ENCODE measurements around the gene WDR47. TPM values are rescaled to one million over a fixed set of nuclear protein-coding genes. Genes with fewer than 3 reads are reported as not detected.
"Not testable (repeated sequence)": the region's sequence is repeated elsewhere in the genome, so short reads cannot be mapped to it uniquely, and the experiment has no call there.

The WDR47 gene
- polyA plus RNA-seq, 4 donors = 2.7 to 5.0 (median 4.4) TPM

GRCh38 chr1:109061183-109061582, 19.3 kb upstream of the WDR47 start:
- Histone ChIP-seq H3K4me3 (ENCODE audit: low read depth in 1 of 3, low read length in 3 of 3) (no peak overlapping the region), H3K4me1 (ENCODE audit: control insufficient read depth in 3 of 3, insufficient read depth in 2 of 3, low read depth in 1 of 3, low read length in 2 of 3) (no peaks in the 10 kb centered on the region), H3K36me3 (ENCODE audit: control insufficient read depth in 3 of 3, insufficient read depth in 2 of 3, low read depth in 1 of 3, low read length in 3 of 3) (peaks cover 2 to 12% (median 3%) of the 10 kb centered on the region in 3 donors), H3K9me3 (ENCODE audit: control insufficient read depth in 2 of 2, insufficient read depth in 1 of 2, low read depth in 1 of 2, low read length in 1 of 2) (no peaks in the 10 kb centered on the region), H3K27ac (ENCODE audit: low read depth in 1 of 3, low read length in 2 of 3) (no peak overlapping the region), H3K27me3 (ENCODE audit: control insufficient read depth in 3 of 3, insufficient read depth in 3 of 3, low read length in 3 of 3) (no peaks in the 10 kb centered on the region)
- WGBS, 3 donors = 89 to 93% (median 91%) methylated on average over 4 of the region's 4 CpGs
- no peak for DNase-seq
- no peak for FAIRE-seq

GRCh38 chr1:109060707-109061106, 18.8 kb upstream of the WDR47 start:
- Histone ChIP-seq H3K36me3 (ENCODE audit: control insufficient read depth in 3 of 3, insufficient read depth in 2 of 3, low read depth in 1 of 3, low read length in 3 of 3) (peaks cover 2 to 12% (median 3%) of the 10 kb centered on the region in 3 donors), H3K4me3 (ENCODE audit: low read depth in 1 of 3, low read length in 3 of 3) (no peak overlapping the region), H3K4me1 (ENCODE audit: control insufficient read depth in 3 of 3, insufficient read depth in 2 of 3, low read depth in 1 of 3, low read length in 2 of 3) (no peaks in the 10 kb centered on the region), H3K27me3 (ENCODE audit: control insufficient read depth in 3 of 3, insufficient read depth in 3 of 3, low read length in 3 of 3) (no peaks in the 10 kb centered on the region), H3K9me3 (ENCODE audit: control insufficient read depth in 2 of 2, insufficient read depth in 1 of 2, low read depth in 1 of 2, low read length in 1 of 2) (no peaks in the 10 kb centered on the region), H3K27ac (ENCODE audit: low read depth in 1 of 3, low read length in 2 of 3) (no peak overlapping the region)
- FAIRE-seq (no peak), DNase-seq (no peak)
- WGBS, 3 donors = 64 to 79% (median 73%) methylated on average over 7 of the region's 7 CpGs

- no peak for FAIRE-seq
- H3K27ac ChIP-seq (ENCODE audit: low read depth in 1 of 3, low read length in 2 of 3) = no peak overlapping the region
- no peaks in the 10 kb centered on the region for H3K27me3 ChIP-seq (ENCODE audit: control insufficient read depth in 3 of 3, insufficient read depth in 3 of 3, low read length in 3 of 3)
- no peaks in the 10 kb centered on the region for H3K4me1 ChIP-seq (ENCODE audit: control insufficient read depth in 3 of 3, insufficient read depth in 2 of 3, low read depth in 1 of 3, low read length in 2 of 3)
- no peak overlapping the region for H3K4me3 ChIP-seq (ENCODE audit: low read depth in 1 of 3, low read length in 3 of 3)
- H3K36me3 ChIP-seq (ENCODE audit: control insufficient read depth in 3 of 3, insufficient read depth in 2 of 3, low read depth in 1 of 3, low read length in 3 of 3) = peaks cover 0 to 7% (median 2%) of the 10 kb centered on the region in 3 donors
- no peaks in the 10 kb centered on the region for H3K9me3 ChIP-seq (ENCODE audit: control insufficient read depth in 2 of 2, insufficient read depth in 1 of 2, low read depth in 1 of 2, low read length in 1 of 2)
- DNase-seq = no peak
Observed at GRCh38 chr1:109059026-109059425, 17.1 kb upstream of the WDR47 start.

GRCh38 chr1:109056064-109056463, 14.2 kb upstream of the WDR47 start:
- WGBS, 3 donors = 83 to 93% (median 89%) methylated on average over 3 of the region's 3 CpGs
- FAIRE-seq (no peak), DNase-seq (no peak)
- Histone ChIP-seq H3K36me3 (ENCODE audit: control insufficient read depth in 3 of 3, insufficient read depth in 2 of 3, low read depth in 1 of 3, low read length in 3 of 3) (no peaks in the 10 kb centered on the region), H3K9me3 (ENCODE audit: control insufficient read depth in 2 of 2, insufficient read depth in 1 of 2, low read depth in 1 of 2, low read length in 1 of 2) (peaks cover 0 to 2% of the 10 kb centered on the region in 2 donors), H3K4me3 (ENCODE audit: low read depth in 1 of 3, low read length in 3 of 3) (no peak overlapping the region), H3K4me1 (ENCODE audit: control insufficient read depth in 3 of 3, insufficient read depth in 2 of 3, low read depth in 1 of 3, low read length in 2 of 3) (no peaks in the 10 kb centered on the region), H3K27me3 (ENCODE audit: control insufficient read depth in 3 of 3, insufficient read depth in 3 of 3, low read length in 3 of 3) (no peaks in the 10 kb centered on the region), H3K27ac (ENCODE audit: low read depth in 1 of 3, low read length in 2 of 3) (no peak overlapping the region)

GRCh38 chr1:109052145-109052544, 10.2 kb upstream of the WDR47 start:
- 93 to 97% (median 93%) methylated on average over 3 of the region's 3 CpGs for WGBS, 3 donors
- H3K4me3 ChIP-seq (ENCODE audit: low read depth in 1 of 3, low read length in 3 of 3); H3K27ac ChIP-seq (ENCODE audit: low read depth in 1 of 3, low read length in 2 of 3); H3K36me3 ChIP-seq (ENCODE audit: control insufficient read depth in 3 of 3, insufficient read depth in 2 of 3, low read depth in 1 of 3, low read length in 3 of 3); FAIRE-seq; H3K4me1 ChIP-seq (ENCODE audit: control insufficient read depth in 3 of 3, insufficient read depth in 2 of 3, low read depth in 1 of 3, low read length in 2 of 3); DNase-seq; H3K9me3 ChIP-seq (ENCODE audit: control insufficient read depth in 2 of 2, insufficient read depth in 1 of 2, low read depth in 1 of 2, low read length in 1 of 2); H3K27me3 ChIP-seq (ENCODE audit: control insufficient read depth in 3 of 3, insufficient read depth in 3 of 3, low read length in 3 of 3): not testable (repeated sequence)

- Histone ChIP-seq H3K27me3 (ENCODE audit: control insufficient read depth in 3 of 3, insufficient read depth in 3 of 3, low read length in 3 of 3) (no peaks in the 10 kb centered on the region), H3K4me1 (ENCODE audit: control insufficient read depth in 3 of 3, insufficient read depth in 2 of 3, low read depth in 1 of 3, low read length in 2 of 3) (no peaks in the 10 kb centered on the region), H3K9me3 (ENCODE audit: control insufficient read depth in 2 of 2, insufficient read depth in 1 of 2, low read depth in 1 of 2, low read length in 1 of 2) (peaks cover 0 to 2% of the 10 kb centered on the region in 2 donors), H3K27ac (ENCODE audit: low read depth in 1 of 3, low read length in 2 of 3) (no peak overlapping the region), H3K36me3 (ENCODE audit: control insufficient read depth in 3 of 3, insufficient read depth in 2 of 3, low read depth in 1 of 3, low read length in 3 of 3) (no peaks in the 10 kb centered on the region), H3K4me3 (ENCODE audit: low read depth in 1 of 3, low read length in 3 of 3) (no peak overlapping the region)
- WGBS, 3 donors = 65 to 81% (median 80%) methylated on average over 7 of the region's 7 CpGs
- FAIRE-seq = no peak
- DNase-seq = no peak
Observed at GRCh38 chr1:109050228-109050995, 8.5 kb upstream of the WDR47 start.

GRCh38 chr1:109048335-109048734, 6.4 kb upstream of the WDR47 start:
- H3K27me3 ChIP-seq (ENCODE audit: control insufficient read depth in 3 of 3, insufficient read depth in 3 of 3, low read length in 3 of 3) = no peaks in the 10 kb centered on the region
- WGBS, 3 donors = 23 to 52% (median 25%) methylated on average over 2 of the region's 2 CpGs
- FAIRE-seq = no peak

GRCh38 chr1:109047339-109047738, 5.4 kb upstream of the WDR47 start:
- WGBS, 3 donors = 25 to 70% (median 55%) methylated on average over 6 of the region's 6 CpGs
- H3K27me3 ChIP-seq (ENCODE audit: control insufficient read depth in 3 of 3, insufficient read depth in 3 of 3, low read length in 3 of 3) = no peaks in the 10 kb centered on the region
- no peak for FAIRE-seq
- no peak overlapping the region for H3K4me3 ChIP-seq (ENCODE audit: low read depth in 1 of 3, low read length in 3 of 3)
- H3K9me3 ChIP-seq (ENCODE audit: control insufficient read depth in 2 of 2, insufficient read depth in 1 of 2, low read depth in 1 of 2, low read length in 1 of 2) = peaks cover 0 to 1% of the 10 kb centered on the region in 2 donors
- no peak overlapping the region for H3K27ac ChIP-seq (ENCODE audit: low read depth in 1 of 3, low read length in 2 of 3)
- no peaks in the 10 kb centered on the region for H3K4me1 ChIP-seq (ENCODE audit: control insufficient read depth in 3 of 3, insufficient read depth in 2 of 3, low read depth in 1 of 3, low read length in 2 of 3)
- H3K36me3 ChIP-seq (ENCODE audit: control insufficient read depth in 3 of 3, insufficient read depth in 2 of 3, low read depth in 1 of 3, low read length in 3 of 3) = no peaks in the 10 kb centered on the region
- peak; percentile 31 to 48 for DNase-seq

More at GRCh38 chr1:109048335-109048734, 6.4 kb upstream of the WDR47 start:
- no peak for DNase-seq
- H3K4me1 ChIP-seq (ENCODE audit: control insufficient read depth in 3 of 3, insufficient read depth in 2 of 3, low read depth in 1 of 3, low read length in 2 of 3) = no peaks in the 10 kb centered on the region
- H3K4me3 ChIP-seq (ENCODE audit: low read depth in 1 of 3, low read length in 3 of 3) = no peak overlapping the region
- H3K36me3 ChIP-seq (ENCODE audit: control insufficient read depth in 3 of 3, insufficient read depth in 2 of 3, low read depth in 1 of 3, low read length in 3 of 3) = no peaks in the 10 kb centered on the region
- no peak overlapping the region for H3K27ac ChIP-seq (ENCODE audit: low read depth in 1 of 3, low read length in 2 of 3)
- peaks cover 0 to 2% of the 10 kb centered on the region in 2 donors for H3K9me3 ChIP-seq (ENCODE audit: control insufficient read depth in 2 of 2, insufficient read depth in 1 of 2, low read depth in 1 of 2, low read length in 1 of 2)

GRCh38 chr1:109046671-109047070, 4.8 kb upstream of the WDR47 start:
- DNase-seq (no peak), FAIRE-seq (no peak)
- WGBS, 3 donors = 80 to 87% (median 83%) methylated on average over 4 of the region's 4 CpGs
- no peak overlapping the region for H3K4me3 ChIP-seq (ENCODE audit: low read depth in 1 of 3, low read length in 3 of 3)
- no peaks in the 10 kb centered on the region for H3K9me3 ChIP-seq (ENCODE audit: control insufficient read depth in 2 of 2, insufficient read depth in 1 of 2, low read depth in 1 of 2, low read length in 1 of 2)
- no peaks in the 10 kb centered on the region for H3K4me1 ChIP-seq (ENCODE audit: control insufficient read depth in 3 of 3, insufficient read depth in 2 of 3, low read depth in 1 of 3, low read length in 2 of 3)
- H3K27me3 ChIP-seq (ENCODE audit: control insufficient read depth in 3 of 3, insufficient read depth in 3 of 3, low read length in 3 of 3) = no peaks in the 10 kb centered on the region
- no peak overlapping the region for H3K27ac ChIP-seq (ENCODE audit: low read depth in 1 of 3, low read length in 2 of 3)
- H3K36me3 ChIP-seq (ENCODE audit: control insufficient read depth in 3 of 3, insufficient read depth in 2 of 3, low read depth in 1 of 3, low read length in 3 of 3) = no peaks in the 10 kb centered on the region

Data from small intestine (tissue), 7 donors.